Measurements from ENCODE around the gene C2orf81. TPM values are rescaled to one million over a fixed set of nuclear protein-coding genes. Genes with fewer than 3 reads are reported as not detected.

The C2orf81 gene
- total and polyA plus RNA-seq, 4 donors = 1.2 to 5.9 (median 5.3) TPM

GRCh38 chr2:74393525-74393924, 27.9 kb downstream of the C2orf81 start:
- Histone ChIP-seq H3K4me1 (ENCODE audit: control insufficient read depth, insufficient read depth, low read length) (peaks cover 4% of the 10 kb centered on the region), H3K27me3 (ENCODE audit: control insufficient read depth, insufficient read depth, low read length) (no peaks in the 10 kb centered on the region), H3K9me3 (ENCODE audit: control insufficient read depth, insufficient read depth, low read length) (no peaks in the 10 kb centered on the region), H3K27ac (ENCODE audit: low read depth, low read length) (no peak overlapping the region), H3K4me3 (ENCODE audit: low read depth, low read length) (no peak overlapping the region), H3K36me3 (ENCODE audit: control insufficient read depth, insufficient read depth, low read length) (no peaks in the 10 kb centered on the region)
- no peak for DNase-seq (ENCODE audit: low read depth in 4 of 6, low spot score in 6 of 6)
- WGBS (ENCODE audit: insufficient coverage) = 100% methylated on average over 1 of the region's 1 CpG

GRCh38 chr2:74392449-74392743, 29.0 kb downstream of the C2orf81 start:
- Histone ChIP-seq H3K27ac (ENCODE audit: low read depth, low read length) (no peak overlapping the region), H3K36me3 (ENCODE audit: control insufficient read depth, insufficient read depth, low read length) (no peaks in the 10 kb centered on the region), H3K4me3 (ENCODE audit: low read depth, low read length) (no peak overlapping the region), H3K27me3 (ENCODE audit: control insufficient read depth, insufficient read depth, low read length) (no peaks in the 10 kb centered on the region), H3K4me1 (ENCODE audit: control insufficient read depth, insufficient read depth, low read length) (peaks cover 4% of the 10 kb centered on the region), H3K9me3 (ENCODE audit: control insufficient read depth, insufficient read depth, low read length) (no peaks in the 10 kb centered on the region)
- DNase-seq (ENCODE audit: low read depth in 4 of 6, low spot score in 6 of 6) = no peak
- WGBS (ENCODE audit: insufficient coverage) = 51% methylated on average over 3 of the region's 13 CpGs

- H3K27me3 ChIP-seq (ENCODE audit: control insufficient read depth, insufficient read depth, low read length) = no peaks in the 10 kb centered on the region
Observed at GRCh38 chr2:74391580-74392448, 29.6 kb downstream of the C2orf81 start.

GRCh38 chr2:74391209-74391579, 30.2 kb downstream of the C2orf81 start:
- H3K4me3 ChIP-seq (ENCODE audit: low read depth, low read length) = peak overlapping the region; percentile 56
- WGBS (ENCODE audit: insufficient coverage) = 1% methylated on average over 10 of the region's 11 CpGs
- peak in 1 of 6 donors; percentile 57 for DNase-seq (ENCODE audit: low read depth in 4 of 6, low spot score in 6 of 6)
- peaks cover 4% of the 10 kb centered on the region for H3K4me1 ChIP-seq (ENCODE audit: control insufficient read depth, insufficient read depth, low read length)
- H3K27me3 ChIP-seq (ENCODE audit: control insufficient read depth, insufficient read depth, low read length) = no peaks in the 10 kb centered on the region
- no peaks in the 10 kb centered on the region for H3K36me3 ChIP-seq (ENCODE audit: control insufficient read depth, insufficient read depth, low read length)
- no peaks in the 10 kb centered on the region for H3K9me3 ChIP-seq (ENCODE audit: control insufficient read depth, insufficient read depth, low read length)
- H3K27ac ChIP-seq (ENCODE audit: low read depth, low read length) = peak overlapping the region; percentile 80

More at GRCh38 chr2:74391580-74392448, 29.6 kb downstream of the C2orf81 start:
- H3K9me3 ChIP-seq (ENCODE audit: control insufficient read depth, insufficient read depth, low read length) = no peaks in the 10 kb centered on the region
- peaks cover 4% of the 10 kb centered on the region for H3K4me1 ChIP-seq (ENCODE audit: control insufficient read depth, insufficient read depth, low read length)
- H3K36me3 ChIP-seq (ENCODE audit: control insufficient read depth, insufficient read depth, low read length) = no peaks in the 10 kb centered on the region
- H3K4me3 ChIP-seq (ENCODE audit: low read depth, low read length) = peak overlapping the region; percentile 56
- DNase-seq (ENCODE audit: low read depth in 4 of 6, low spot score in 6 of 6) = peak; percentile 90 to 98 (median 91)
- WGBS (ENCODE audit: insufficient coverage) = 2% methylated on average over 55 of the region's 62 CpGs
- H3K27ac ChIP-seq (ENCODE audit: low read depth, low read length) = peak overlapping the region; percentile 80

GRCh38 chr2:74390606-74391005, 30.8 kb downstream of the C2orf81 start:
- Histone ChIP-seq H3K27me3 (ENCODE audit: control insufficient read depth, insufficient read depth, low read length) (no peaks in the 10 kb centered on the region), H3K4me1 (ENCODE audit: control insufficient read depth, insufficient read depth, low read length) (peaks cover 4% of the 10 kb centered on the region), H3K4me3 (ENCODE audit: low read depth, low read length) (peak overlapping the region; percentile 56), H3K36me3 (ENCODE audit: control insufficient read depth, insufficient read depth, low read length) (no peaks in the 10 kb centered on the region), H3K9me3 (ENCODE audit: control insufficient read depth, insufficient read depth, low read length) (no peaks in the 10 kb centered on the region), H3K27ac (ENCODE audit: low read depth, low read length) (no peak overlapping the region)
- WGBS (ENCODE audit: insufficient coverage) = 48% methylated on average over 4 of the region's 5 CpGs
- no peak for DNase-seq (ENCODE audit: low read depth in 4 of 6, low spot score in 6 of 6)

GRCh38 chr2:74387346-74387745, 34.1 kb downstream of the C2orf81 start:
- Histone ChIP-seq H3K4me1 (ENCODE audit: control insufficient read depth, insufficient read depth, low read length) (peaks cover 2% of the 10 kb centered on the region), H3K27ac (ENCODE audit: low read depth, low read length) (no peak overlapping the region), H3K9me3 (ENCODE audit: control insufficient read depth, insufficient read depth, low read length) (no peaks in the 10 kb centered on the region), H3K36me3 (ENCODE audit: control insufficient read depth, insufficient read depth, low read length) (no peaks in the 10 kb centered on the region), H3K27me3 (ENCODE audit: control insufficient read depth, insufficient read depth, low read length) (no peaks in the 10 kb centered on the region), H3K4me3 (ENCODE audit: low read depth, low read length) (no peak overlapping the region)
- 100% methylated on average over 1 of the region's 1 CpG for WGBS (ENCODE audit: insufficient coverage)
- no peak for DNase-seq (ENCODE audit: low read depth in 4 of 6, low spot score in 6 of 6)

GRCh38 chr2:74385396-74385795, 36.0 kb downstream of the C2orf81 start:
- Histone ChIP-seq H3K27ac (ENCODE audit: low read depth, low read length) (no peak overlapping the region), H3K36me3 (ENCODE audit: control insufficient read depth, insufficient read depth, low read length) (no peaks in the 10 kb centered on the region), H3K9me3 (ENCODE audit: control insufficient read depth, insufficient read depth, low read length) (no peaks in the 10 kb centered on the region), H3K27me3 (ENCODE audit: control insufficient read depth, insufficient read depth, low read length) (no peaks in the 10 kb centered on the region), H3K4me1 (ENCODE audit: control insufficient read depth, insufficient read depth, low read length) (peaks cover 5% of the 10 kb centered on the region), H3K4me3 (ENCODE audit: low read depth, low read length) (peak overlapping the region; percentile 26)
- 42% methylated on average over 6 of the region's 8 CpGs for WGBS (ENCODE audit: insufficient coverage)
- DNase-seq (ENCODE audit: low read depth in 4 of 6, low spot score in 6 of 6) = peak in 5 of 6 donors; percentile 51 to 93 (median 70)

GRCh38 chr2:74384051-74384450, 37.4 kb downstream of the C2orf81 start:
- H3K4me3 ChIP-seq (ENCODE audit: low read depth, low read length) = no peak overlapping the region
- no peaks in the 10 kb centered on the region for H3K27me3 ChIP-seq (ENCODE audit: control insufficient read depth, insufficient read depth, low read length)
- 100% methylated on average over 1 of the region's 3 CpGs for WGBS (ENCODE audit: insufficient coverage)
- no peaks in the 10 kb centered on the region for H3K9me3 ChIP-seq (ENCODE audit: control insufficient read depth, insufficient read depth, low read length)
- H3K36me3 ChIP-seq (ENCODE audit: control insufficient read depth, insufficient read depth, low read length) = no peaks in the 10 kb centered on the region
- H3K4me1 ChIP-seq (ENCODE audit: control insufficient read depth, insufficient read depth, low read length) = peaks cover 17% of the 10 kb centered on the region
- DNase-seq (ENCODE audit: low read depth in 4 of 6, low spot score in 6 of 6) = no peak
- no peak overlapping the region for H3K27ac ChIP-seq (ENCODE audit: low read depth, low read length)

GRCh38 chr2:74383254-74383653, 38.2 kb downstream of the C2orf81 start:
- Histone ChIP-seq H3K36me3 (ENCODE audit: control insufficient read depth, insufficient read depth, low read length) (no peaks in the 10 kb centered on the region), H3K27me3 (ENCODE audit: control insufficient read depth, insufficient read depth, low read length) (no peaks in the 10 kb centered on the region), H3K27ac (ENCODE audit: low read depth, low read length) (no peak overlapping the region), H3K4me3 (ENCODE audit: low read depth, low read length) (no peak overlapping the region), H3K4me1 (ENCODE audit: control insufficient read depth, insufficient read depth, low read length) (peaks cover 17% of the 10 kb centered on the region), H3K9me3 (ENCODE audit: control insufficient read depth, insufficient read depth, low read length) (no peaks in the 10 kb centered on the region)
- no CpG with 5 or more reads among the region's 1 CpG for WGBS (ENCODE audit: insufficient coverage)
- peak in 1 of 6 donors; percentile 38 for DNase-seq (ENCODE audit: low read depth in 4 of 6, low spot score in 6 of 6)

- no peaks in the 10 kb centered on the region for H3K27me3 ChIP-seq (ENCODE audit: control insufficient read depth, insufficient read depth, low read length)
- peaks cover 22% of the 10 kb centered on the region for H3K4me1 ChIP-seq (ENCODE audit: control insufficient read depth, insufficient read depth, low read length)
- WGBS (ENCODE audit: insufficient coverage) = no CpG with 5 or more reads among the region's 3 CpGs
- H3K36me3 ChIP-seq (ENCODE audit: control insufficient read depth, insufficient read depth, low read length) = peaks cover 13% of the 10 kb centered on the region
- no peaks in the 10 kb centered on the region for H3K9me3 ChIP-seq (ENCODE audit: control insufficient read depth, insufficient read depth, low read length)
- no peak overlapping the region for H3K4me3 ChIP-seq (ENCODE audit: low read depth, low read length)
- DNase-seq (ENCODE audit: low read depth in 4 of 6, low spot score in 6 of 6) = no peak
- no peak overlapping the region for H3K27ac ChIP-seq (ENCODE audit: low read depth, low read length)
Observed at GRCh38 chr2:74381751-74382150, 39.7 kb downstream of the C2orf81 start.

All from spinal cord (tissue), 10 donors.